Epithelial cell of prostate (primary cell): ENCODE results near the gene TMEM82.
A peak's percentile ranks its signal among the peaks of the same experiment; 100 is the strongest.

ENCODE experiments used
- DNase-seq: peaks from one replicate; pipeline ENCODE4 v3.0.0-alpha.2; 2011; ENCODE audit warnings: low read depth, low spot score
- H3K27ac ChIP-seq: fragments of 450-650 bp; 2 replicates; pipeline ENCODE4 v1.5.1; 2017; ENCODE audit warnings: mild to moderate bottlenecking

Gene TMEM82

DNA sequence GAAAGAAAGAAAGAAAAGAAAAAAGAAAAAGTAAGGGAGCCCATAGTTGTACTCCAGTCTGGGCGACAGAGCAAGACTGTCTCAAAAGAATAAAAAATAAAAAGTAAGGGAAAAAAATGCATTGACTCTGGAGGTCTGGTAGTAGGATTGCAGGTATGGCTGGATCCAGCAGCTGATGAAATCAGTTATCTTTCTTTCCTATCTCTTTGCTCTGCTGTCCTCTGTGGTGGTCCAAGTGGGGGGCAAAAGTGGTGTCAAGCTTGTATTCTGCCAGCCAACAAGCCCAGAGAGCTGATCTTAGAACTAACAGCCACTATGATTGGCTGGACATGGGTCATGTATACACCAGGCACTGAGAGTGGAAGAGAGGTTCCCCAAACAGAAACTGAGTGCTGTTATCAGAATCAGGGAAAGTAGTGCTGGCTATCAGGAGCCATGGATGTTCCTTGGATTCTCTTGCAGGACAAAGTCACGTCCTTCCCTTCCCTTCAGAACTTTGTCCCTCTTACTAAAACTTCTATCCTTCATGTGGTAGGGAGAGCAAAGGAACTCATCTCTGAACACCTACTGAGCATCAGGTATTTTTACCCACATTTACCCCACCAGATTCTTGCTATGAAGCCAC, 12.8 kb downstream of the TMEM82 start:
- DNase-seq = no peak
- no peak overlapping the region for H3K27ac ChIP-seq

DNA sequence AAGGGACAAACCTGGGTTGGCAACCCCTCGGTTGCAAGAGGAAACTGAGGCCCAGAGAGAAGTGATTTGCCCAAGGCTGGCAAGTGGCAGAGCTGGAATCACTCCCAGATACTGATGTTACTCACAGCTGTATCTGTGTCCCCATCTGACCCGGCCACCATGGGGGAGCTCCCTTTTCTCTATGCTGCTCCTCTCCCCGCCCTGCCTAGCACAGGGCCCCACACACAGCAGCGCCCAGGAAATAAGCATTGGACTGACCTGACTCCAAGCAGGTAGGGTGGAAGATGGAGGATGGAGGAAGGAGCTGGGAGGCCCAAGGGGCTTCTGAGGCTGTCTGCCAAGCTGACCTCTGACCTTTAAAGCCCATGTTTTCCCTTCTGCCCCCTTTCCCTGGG, 13.3 kb downstream of the TMEM82 start:
- H3K27ac ChIP-seq = peak overlapping the region; percentile 96
- DNase-seq = no peak

DNA sequence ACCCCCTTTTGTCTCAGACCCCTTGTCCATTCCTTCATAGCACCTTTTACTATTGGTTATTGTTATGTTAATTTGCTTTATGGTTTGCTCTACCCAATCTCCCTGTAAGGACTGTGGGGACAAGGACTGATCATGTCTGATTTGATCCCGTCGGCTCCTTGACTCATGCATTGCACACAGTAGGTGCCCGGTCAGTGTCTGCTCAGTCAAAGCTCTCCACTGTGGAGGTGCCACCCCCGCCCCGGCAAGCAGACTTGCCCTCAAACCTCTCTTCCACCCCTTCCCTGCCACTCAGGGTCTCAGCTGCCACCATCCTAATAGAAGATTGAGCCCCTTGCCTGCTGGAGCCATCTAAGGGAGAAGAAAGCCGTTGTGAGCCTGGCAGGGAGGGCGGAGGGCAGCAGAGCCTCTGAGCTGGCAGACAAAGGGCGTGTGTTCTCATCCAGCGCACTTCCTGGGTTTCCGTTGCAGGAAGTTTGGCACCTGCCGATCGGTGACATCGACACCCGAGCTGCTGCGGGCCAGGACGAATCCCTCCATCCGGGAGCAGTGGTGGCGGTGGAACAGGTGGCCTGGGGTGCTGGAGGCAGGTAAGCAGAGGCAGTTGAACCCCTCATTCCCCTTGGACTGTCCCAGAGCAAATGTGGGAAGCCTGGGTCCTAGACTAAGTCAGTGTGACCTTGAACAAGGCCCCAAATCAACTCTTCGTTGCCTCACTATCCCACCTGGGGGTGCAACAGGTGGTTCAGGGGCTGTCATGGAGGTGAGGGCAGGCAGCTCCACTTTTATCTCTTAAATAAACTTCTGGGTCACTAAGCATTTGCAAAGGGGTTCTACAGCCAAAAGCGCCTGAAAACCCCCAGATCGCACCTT, 14.1 kb downstream of the TMEM82 start:
- DNase-seq = no peak
- peak overlapping the region; percentile 96 for H3K27ac ChIP-seq

DNA sequence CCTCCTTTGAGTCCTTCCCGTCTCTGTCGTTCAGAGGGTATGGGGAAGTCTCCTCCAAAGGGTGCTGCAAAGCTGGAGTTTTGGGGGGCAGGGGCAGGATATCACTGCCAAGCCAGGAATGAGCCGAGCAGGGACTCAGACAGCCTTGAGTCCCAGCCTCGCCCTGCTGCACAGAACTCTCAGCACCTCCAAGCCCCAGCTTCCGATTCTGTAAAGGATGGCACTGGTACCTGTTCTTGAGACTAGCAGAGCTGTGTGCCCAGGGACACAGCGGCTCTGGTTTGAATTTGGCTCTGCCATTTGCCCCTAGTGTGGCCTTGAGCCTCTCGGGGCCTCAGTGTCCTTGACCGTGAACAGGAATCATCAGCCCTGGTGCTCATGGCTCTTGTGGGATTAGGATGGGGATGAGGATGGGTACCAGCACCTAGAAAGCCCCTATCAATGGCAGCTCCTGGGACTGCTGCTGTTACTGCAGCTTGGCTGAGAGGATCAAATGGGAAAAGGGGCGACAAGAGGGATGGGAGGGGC, 14.8 kb downstream of the TMEM82 start:
- DNase-seq = no peak
- peak overlapping the region; percentile 96 for H3K27ac ChIP-seq

DNA sequence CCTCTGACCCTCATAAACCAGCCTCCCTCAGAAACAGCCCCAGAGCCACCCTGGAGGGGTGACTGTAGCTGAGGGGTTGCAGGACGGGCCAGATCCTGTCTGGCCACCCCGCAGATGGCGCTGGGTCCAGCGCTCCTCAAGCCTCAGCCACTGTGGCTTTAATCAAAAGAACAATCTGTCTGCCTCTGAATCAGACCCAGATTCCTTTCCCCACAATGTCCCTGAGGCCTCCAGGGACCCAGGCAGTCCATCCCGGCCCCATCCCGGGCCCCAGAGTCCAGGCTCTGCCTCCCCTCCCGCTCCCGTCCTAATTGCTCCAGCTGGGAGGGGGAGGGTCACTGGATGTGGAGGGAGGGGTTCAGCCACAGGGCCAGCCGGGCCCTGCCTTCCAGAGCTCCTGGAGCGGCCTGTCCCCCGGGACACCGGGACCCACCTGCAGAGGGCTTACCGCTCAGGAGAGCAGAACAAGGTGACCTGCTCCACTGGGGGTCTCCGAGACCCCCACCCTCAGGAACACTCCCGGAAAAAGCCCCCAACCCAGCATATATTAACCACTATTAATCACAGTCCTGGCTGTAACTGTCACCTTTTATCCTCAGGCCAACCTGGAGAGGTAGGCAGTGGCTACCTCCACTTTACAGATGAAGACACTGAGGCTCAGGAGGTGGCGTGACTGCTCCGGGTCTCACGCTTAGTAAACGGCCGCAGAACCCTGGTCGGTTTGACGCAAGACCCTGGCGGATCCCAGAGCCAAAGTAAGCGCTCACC, 15.5 kb downstream of the TMEM82 start:
- DNase-seq = no peak
- peak overlapping the region; percentile 96 for H3K27ac ChIP-seq

DNA sequence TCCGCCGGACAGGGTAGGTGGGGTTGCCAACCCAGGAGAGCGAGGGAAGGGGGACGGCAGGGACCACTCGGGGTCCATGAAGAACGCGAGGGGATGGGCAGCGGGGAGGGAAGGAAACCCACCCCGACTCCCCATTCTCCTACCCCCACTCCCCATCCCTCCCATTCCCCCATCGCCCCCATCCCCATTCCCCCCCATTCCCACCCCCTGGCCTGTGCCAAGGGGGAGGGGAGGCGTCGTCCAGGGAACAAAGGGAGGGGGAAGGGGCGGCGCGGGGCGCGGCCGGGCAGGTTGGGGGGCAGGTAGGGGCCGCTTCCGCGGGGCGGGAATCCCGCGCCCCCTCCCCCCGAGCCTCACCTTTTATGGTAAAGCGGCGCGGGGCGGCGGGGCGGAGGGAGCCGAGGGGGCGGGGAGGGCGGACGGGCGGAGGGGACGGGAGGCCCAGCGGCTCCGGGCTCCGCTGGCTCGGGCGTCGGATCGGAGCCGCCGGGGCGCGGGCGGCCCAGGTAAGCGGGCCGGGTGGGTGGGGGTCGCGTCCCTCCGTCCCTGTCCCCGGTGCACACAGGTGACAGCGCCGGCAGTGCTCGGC, 16.1 kb downstream of the TMEM82 start, which contains the start of gene FBLIM1:
Gene FBLIM1, plus strand, starts transcription at position 453 of the 589 bp plus-strand sequence. CDS start 6,189 bp downstream, outside the sequence.
- DNase-seq = no peak
- H3K27ac ChIP-seq = peak within 1 kb of the TSS; percentile 96

DNA sequence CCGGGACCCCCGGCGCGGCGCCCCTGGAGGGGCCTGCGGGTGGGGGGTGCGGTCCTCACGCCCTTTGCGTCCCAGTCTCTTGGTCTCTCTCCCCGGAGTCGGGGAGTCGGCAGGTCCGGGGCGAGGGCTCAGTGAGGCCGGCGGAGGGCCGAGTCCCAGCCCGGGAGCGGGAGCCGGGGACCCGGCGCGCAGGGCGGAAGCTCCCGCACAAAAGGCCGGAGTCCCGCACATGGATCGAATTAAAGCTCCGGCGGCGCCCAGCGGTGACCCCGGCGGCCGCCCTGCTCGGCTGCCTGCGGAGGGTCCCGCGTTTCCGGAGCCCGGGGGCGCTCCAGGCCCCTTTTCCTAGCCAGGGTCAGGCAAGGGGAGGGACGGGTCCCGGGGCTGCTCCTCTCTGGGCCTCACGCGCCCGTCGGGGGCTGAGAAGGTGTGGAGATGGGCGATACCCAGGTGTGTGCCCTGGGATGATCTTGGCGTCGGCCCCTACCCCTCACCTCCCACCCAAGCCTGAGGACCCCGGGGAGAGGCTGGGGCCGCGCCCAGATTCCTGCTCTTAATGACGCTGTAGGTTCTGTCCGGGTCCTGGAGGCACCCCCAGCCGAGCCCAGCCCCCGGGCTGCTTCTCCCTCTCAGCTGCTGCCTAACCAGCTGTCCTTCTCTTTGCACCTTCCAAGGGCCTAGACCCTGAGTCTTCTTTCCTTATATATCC, 16.8 kb downstream of the TMEM82 start:
- peak overlapping the region; percentile 96 for H3K27ac ChIP-seq
- DNase-seq = no peak

DNA sequence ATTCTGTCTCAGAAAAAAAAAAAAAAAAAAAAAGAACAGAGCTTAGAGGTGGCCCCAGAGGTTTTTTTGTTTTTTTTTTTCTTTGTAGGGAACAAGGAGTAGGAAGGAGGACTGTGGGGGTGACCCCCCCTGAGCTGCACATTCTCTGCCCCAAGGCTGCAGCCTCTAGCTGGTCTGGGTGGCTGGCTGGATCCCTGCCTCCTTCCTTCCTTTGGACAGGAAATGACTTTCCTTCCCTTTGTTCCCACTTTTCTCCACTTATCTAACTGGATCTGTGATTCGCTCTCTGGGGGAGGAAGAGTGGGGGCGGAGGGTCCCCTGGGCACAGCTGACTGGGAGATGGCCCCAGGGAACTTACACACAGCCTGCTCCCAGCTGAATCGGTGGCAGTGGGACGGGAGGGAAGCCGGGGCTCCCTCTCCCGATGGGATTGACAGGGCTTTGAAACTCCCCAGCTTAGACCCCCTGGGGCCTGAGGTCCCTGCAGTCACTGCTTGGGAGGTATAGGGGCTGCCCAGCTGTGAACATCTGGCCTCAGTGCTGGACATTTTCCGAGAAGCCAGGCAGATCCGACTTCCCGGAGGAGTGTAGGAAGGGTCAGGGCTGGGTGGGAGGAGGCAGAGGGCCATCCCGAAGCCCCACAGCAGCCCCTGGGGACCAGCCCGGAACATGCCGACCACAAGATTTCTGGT, 18.4 kb downstream of the TMEM82 start:
- peak overlapping the region; percentile 96 for H3K27ac ChIP-seq

DNA sequence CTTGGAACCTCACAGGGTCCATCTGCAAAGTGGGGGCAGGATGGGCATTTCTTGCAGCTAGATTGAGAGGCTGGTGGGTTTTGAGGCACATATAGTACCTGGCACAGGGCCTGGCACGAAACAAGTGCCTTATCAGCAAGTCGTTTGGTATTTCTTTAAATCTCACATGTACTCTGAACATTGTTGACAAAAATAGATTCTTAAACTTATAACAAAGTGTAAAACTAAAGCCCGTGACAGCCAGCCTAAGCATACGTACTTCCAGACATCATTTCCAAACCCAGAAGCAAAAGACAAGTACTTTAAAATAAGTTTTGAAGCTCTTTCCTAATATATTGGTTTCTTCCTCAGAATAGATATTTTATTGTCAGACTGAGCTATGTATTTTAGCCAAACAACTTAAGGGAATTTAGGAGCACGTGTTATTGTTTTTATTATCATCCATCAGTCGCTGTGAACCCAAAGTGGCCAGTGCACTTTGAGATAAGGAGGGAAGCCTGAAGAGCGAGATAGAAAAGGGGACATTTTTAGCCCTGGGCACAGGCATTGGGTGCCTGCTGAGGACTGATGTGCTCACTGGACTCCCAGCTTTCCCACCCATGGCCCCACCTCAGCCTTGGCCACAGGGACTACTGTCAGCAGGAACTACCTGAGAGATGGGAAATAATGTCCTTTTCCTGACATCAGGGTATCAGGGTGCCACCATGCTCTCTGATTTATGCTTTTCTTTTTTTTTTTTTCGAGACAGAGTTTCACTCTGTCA, 19.2 kb downstream of the TMEM82 start:
- no peak for DNase-seq
- peak overlapping the region; percentile 96 for H3K27ac ChIP-seq

More for the DNA sequence above, 18.4 kb downstream of the TMEM82 start:
- DNase-seq = no peak

DNA sequence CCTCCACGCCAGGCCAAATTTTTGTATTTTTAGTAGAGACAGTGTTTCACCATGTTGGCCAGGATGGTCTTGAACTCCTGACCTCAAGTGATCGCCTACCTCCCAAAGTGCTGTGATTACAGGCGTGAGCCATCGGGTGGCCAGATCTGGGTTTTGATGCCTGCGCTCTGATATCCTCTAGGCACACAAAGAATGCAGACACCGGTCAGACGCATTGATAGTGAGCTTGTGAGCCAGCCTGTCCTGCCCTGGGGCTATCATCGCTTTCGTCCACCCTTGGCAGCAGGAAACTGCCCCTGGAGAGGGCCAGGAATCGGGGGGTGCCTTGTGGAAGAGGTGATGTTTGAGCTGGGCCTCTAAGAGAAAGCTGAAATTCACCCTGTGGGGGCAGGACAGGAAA, 20.2 kb downstream of the TMEM82 start:
- no peak for DNase-seq
- H3K27ac ChIP-seq = peak overlapping the region; percentile 96

DNA sequence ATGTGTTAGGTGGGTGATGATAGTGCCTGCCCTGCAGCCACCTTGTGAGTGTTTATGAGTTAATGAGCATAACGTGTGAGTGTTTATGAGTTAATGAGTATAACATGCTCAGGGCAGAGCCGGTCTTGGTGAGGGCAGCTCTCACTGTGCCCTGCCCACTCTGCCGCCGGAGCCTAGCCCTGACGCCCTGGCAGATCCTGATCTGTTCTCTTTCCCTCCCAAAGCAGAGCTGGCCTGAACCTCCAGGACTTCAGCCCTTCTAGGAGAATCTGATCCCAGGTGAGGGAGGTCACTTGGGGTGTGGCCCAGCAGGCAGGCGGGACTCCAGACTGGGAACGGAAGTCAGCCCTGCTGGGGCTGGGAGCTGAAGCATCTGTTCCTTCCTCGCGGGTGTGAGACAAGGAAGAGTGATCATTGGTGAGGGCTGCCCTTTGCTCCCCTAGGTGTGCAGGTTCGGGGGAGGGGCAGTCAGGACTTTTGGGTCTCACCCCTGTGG, 22.0 kb downstream of the TMEM82 start:
- DNase-seq = no peak
- peak overlapping the region; percentile 96 for H3K27ac ChIP-seq

DNA sequence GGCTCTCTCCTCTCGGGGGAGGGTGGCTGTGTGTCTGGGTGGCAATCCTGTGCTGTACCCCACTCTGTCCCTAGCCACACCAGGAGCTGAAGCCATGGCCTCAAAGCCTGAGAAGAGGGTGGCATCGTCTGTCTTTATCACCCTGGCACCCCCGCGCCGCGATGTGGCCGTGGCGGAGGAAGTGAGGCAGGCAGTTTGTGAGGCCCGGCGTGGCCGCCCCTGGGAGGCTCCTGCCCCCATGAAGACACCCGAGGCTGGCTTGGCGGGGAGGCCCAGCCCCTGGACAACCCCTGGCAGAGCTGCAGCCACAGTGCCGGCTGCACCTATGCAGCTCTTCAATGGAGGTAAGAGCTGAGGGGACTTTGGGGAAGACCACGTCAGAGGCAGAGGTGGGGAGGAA, 22.6 kb downstream of the TMEM82 start:
- peak overlapping the region; percentile 96 for H3K27ac ChIP-seq

DNA sequence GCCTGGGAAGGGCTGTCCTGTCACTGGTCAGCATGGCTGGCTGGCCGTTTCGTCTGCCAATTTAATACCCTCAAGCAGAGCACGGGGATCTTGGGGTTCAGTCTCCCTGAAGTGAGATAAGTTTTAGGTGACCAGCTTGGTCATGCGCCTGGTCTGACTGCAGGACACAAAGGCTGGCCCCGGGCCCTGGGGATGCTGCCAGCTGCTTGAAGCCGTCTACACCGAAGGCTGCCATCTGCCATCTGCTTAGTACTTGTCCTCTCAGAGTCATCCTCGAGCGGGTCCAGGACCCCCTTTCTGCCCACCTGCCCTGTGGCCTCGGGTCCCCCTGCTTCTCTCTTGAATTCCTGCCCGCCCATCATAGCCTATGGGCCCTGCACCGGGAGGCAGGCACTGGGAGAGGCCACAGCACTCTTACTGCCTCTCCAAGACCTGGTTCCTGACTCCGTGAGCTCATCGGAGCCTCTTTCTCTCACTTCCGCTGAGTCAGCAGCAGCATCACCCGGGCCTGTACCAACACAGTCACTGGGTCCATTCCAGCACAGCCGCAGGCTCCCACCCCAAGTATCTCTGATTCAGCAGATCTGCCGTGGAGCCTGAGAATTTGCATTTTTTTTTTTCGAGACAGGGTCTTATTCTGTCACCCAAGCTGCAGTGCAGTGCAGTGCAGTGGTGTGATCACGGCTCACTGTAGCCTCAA, 23.3 kb downstream of the TMEM82 start:
- H3K27ac ChIP-seq = peak overlapping the region; percentile 96
- peak; percentile 91 for DNase-seq

More for the DNA sequence above, 22.6 kb downstream of the TMEM82 start:
- no peak for DNase-seq

DNA sequence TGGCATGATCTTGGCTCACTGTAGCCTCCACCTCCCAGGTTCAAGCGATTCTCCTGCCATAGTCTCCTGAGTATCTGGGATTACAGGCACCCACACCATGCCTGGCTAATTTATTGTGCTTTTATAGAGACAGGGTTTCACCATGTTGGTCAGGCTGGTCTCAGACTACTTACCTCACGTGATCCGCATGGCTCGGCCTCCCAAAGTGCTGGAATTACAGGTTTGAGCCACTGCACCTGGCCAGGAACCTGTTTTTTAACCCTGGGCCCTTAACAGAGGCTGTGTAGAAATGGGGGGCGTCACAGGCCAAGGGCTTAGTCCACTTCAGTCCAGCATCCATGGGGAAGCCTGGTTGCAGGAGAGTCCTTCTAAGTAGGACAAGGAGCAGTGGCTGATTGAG, 25.6 kb downstream of the TMEM82 start:
- no peak overlapping the region for H3K27ac ChIP-seq

DNA sequence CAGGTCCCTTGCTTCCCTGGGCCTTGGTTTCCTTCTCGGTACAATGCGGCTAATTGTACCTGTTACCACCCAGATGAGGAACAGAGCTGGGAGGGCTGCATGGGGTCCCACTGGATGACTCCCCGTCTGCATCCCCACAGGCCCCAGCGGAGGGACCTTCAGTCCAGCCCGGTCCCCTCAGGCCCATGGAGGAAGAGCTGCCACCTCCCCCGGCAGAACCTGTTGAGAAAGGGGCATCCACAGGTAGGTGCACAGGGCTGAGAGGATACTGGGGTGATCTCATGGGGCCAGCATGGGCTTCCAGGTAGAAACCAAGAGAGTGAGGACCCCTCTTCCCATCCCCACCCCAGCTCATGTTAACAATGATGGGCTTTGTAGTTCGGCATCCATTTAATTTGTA, 26.1 kb downstream of the TMEM82 start:
- no peak overlapping the region for H3K27ac ChIP-seq
- no peak for DNase-seq

More for the DNA sequence above, 25.6 kb downstream of the TMEM82 start:
- DNase-seq = no peak

DNA sequence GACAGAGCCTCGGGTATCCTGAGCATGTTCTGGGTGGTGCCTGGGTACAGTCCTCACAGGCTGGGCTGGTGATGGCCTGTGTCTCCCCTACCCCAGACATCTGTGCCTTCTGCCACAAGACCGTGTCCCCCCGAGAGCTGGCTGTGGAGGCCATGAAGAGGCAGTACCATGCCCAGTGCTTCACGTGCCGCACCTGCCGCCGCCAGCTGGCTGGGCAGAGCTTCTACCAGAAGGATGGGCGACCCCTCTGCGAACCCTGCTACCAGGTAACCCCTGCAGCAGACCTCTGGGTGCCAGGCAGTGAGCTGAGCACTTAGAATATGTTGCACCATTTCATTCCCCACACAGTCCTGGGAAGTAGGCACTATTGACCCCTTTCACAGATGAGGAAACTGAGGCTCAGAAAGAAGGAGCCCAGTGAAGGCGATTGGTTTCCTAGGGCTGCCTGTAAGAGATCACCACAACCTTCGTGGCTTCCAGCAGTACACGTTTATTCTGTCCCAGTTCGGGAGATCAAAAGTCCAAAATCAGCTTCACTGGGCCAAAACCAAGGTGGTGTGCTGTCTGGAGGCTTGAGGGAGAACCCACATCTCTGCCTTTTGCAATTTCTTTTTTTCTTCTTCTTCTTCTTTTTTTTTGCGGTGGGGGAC, 28.1 kb downstream of the TMEM82 start:
- no peak for DNase-seq

More for the DNA sequence above, 28.1 kb downstream of the TMEM82 start:
- no peak overlapping the region for H3K27ac ChIP-seq
